ENCODE data around the gene CENPN. TPM values are rescaled to one million over a fixed set of nuclear protein-coding genes. Genes with fewer than 3 reads are reported as not detected.

CENPN gene
- total and polyA plus RNA-seq, 2 of the 8 experiments (the other 6 are each of a cell fraction or from before 2014, with no cell fraction given), result 32.8 to 67.0 TPM

- TF ChIP-seq ATF3 (IDR thresholded peaks at IDR 0.05; ENCODE audit: insufficient read depth, low read depth, low read length), result no peak
- TF ChIP-seq CHD1 (IDR thresholded peaks at IDR 0.05; ENCODE audit: low read depth, low read length), result no peak
- TF ChIP-seq BRCA1 (IDR thresholded peaks at IDR 0.05; ENCODE audit: low read depth, low read length), result no peak
- TF ChIP-seq E2F6 (IDR thresholded peaks at IDR 0.05), result no peak
- TF ChIP-seq JUND (IDR thresholded peaks at IDR 0.05; ENCODE audit: low read length), result no peak
- TF ChIP-seq SIRT6 (IDR thresholded peaks at IDR 0.05; ENCODE audit: low read length), result no peak
- no peak for TF ChIP-seq TAF7 (optimal IDR thresholded peaks at IDR 0.05; ENCODE audit: borderline replicate concordance, low read depth, low read length)
- TF ChIP-seq BACH1 (IDR thresholded peaks at IDR 0.05; ENCODE audit: low read length), result no peak
Observed at GRCh38 chr16:81026429-81026828, 19.4 kb downstream of the CENPN start (continued).
